ENCODE results near the gene VPS13D.
"Not testable (repeated sequence)": the region's sequence is repeated elsewhere in the genome, so short reads cannot be mapped to it uniquely, and the experiment has no call there.

VPS13D gene

DNA sequence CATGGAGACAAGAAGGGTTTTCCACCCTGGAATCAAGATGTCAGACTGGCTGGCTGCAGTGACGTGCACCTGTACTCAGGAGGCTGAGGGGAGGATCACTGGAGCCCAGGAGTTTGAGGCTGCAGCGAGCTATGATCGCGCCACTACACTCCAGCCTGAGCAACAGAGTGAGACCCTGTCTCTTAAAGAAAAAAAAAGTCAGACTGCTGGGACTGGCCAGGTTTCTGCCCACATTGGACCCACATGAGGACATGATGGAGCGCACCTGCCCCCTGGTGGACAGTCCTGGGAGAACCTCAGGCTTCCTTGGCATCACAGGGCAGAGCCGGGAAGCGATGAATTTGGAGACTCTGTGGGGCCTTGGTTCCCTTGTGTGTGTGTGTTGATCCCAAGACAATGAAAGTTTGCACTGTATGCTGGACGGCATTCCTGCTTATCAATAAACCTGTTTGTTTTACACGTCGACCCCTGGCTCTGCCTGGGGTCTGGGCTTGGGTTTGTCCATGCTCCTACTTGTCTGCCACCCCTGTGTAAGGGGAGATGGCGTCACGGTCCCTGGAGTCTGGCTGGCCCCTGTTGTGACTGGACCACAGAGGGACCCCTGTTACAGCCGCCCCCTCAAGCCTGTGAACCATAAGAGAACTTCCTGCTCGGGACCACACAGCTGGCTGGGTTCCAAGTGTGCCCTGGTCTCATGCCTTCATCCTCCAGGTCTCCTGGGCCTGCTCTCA is 20.9 kb upstream of the VPS13D start:
- Histone ChIP-seq H3K4me3 (ENCODE audit: severe bottlenecking) (no peak overlapping the region), H3K4me1 (ENCODE audit: insufficient read depth, poor library complexity, severe bottlenecking) (no peaks in the 10 kb centered on the region), H3K36me3 (ENCODE audit: low read depth) (no peaks in the 10 kb centered on the region), H3K27me3 (ENCODE audit: insufficient read depth, poor library complexity, severe bottlenecking) (no peaks in the 10 kb centered on the region), H3K27ac (ENCODE audit: poor library complexity, severe bottlenecking) (no peak overlapping the region), H3K9me3 (ENCODE audit: severe bottlenecking) (no peaks in the 10 kb centered on the region)
- peak; percentile 88 for ATAC-seq (ENCODE audit: low read depth)
- no peak for DNase-seq (ENCODE audit: low spot score)
- TF ChIP-seq, protein P1, sequence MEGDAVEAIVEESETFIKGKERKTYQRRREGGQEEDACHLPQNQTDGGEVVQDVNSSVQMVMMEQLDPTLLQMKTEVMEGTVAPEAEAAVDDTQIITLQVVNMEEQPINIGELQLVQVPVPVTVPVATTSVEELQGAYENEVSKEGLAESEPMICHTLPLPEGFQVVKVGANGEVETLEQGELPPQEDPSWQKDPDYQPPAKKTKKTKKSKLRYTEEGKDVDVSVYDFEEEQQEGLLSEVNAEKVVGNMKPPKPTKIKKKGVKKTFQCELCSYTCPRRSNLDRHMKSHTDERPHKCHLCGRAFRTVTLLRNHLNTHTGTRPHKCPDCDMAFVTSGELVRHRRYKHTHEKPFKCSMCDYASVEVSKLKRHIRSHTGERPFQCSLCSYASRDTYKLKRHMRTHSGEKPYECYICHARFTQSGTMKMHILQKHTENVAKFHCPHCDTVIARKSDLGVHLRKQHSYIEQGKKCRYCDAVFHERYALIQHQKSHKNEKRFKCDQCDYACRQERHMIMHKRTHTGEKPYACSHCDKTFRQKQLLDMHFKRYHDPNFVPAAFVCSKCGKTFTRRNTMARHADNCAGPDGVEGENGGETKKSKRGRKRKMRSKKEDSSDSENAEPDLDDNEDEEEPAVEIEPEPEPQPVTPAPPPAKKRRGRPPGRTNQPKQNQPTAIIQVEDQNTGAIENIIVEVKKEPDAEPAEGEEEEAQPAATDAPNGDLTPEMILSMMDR (IDR thresholded peaks at IDR 0.05; ENCODE audit: poor library complexity, severe bottlenecking): peak; percentile 89

- H3K9me3 ChIP-seq (ENCODE audit: severe bottlenecking): no peaks in the 10 kb centered on the region
- H3K4me3 ChIP-seq (ENCODE audit: severe bottlenecking): no peak overlapping the region
- DNase-seq (ENCODE audit: low spot score) (no peak), ATAC-seq (ENCODE audit: low read depth) (no peak)
- H3K27ac ChIP-seq (ENCODE audit: poor library complexity, severe bottlenecking): no peak overlapping the region
- H3K27me3 ChIP-seq (ENCODE audit: insufficient read depth, poor library complexity, severe bottlenecking): no peaks in the 10 kb centered on the region
- H3K36me3 ChIP-seq (ENCODE audit: low read depth): no peaks in the 10 kb centered on the region
- TF ChIP-seq, protein P1 (IDR thresholded peaks at IDR 0.05; ENCODE audit: poor library complexity, severe bottlenecking): no peak
- no peaks in the 10 kb centered on the region for H3K4me1 ChIP-seq (ENCODE audit: insufficient read depth, poor library complexity, severe bottlenecking)
Measured at GRCh38 chr1:12209495-12209832, 20.4 kb upstream of the VPS13D start.

GRCh38 chr1:12215118-12215961 is 14.5 kb upstream of the VPS13D start:
- H3K9me3 ChIP-seq (ENCODE audit: severe bottlenecking): no peaks in the 10 kb centered on the region
- no peak for ATAC-seq (ENCODE audit: low read depth)
- no peak overlapping the region for H3K4me3 ChIP-seq (ENCODE audit: severe bottlenecking)
- H3K27ac ChIP-seq (ENCODE audit: poor library complexity, severe bottlenecking): no peak overlapping the region
- no peaks in the 10 kb centered on the region for H3K36me3 ChIP-seq (ENCODE audit: low read depth)
- H3K4me1 ChIP-seq (ENCODE audit: insufficient read depth, poor library complexity, severe bottlenecking): no peaks in the 10 kb centered on the region
- DNase-seq (ENCODE audit: low spot score): no peak
- H3K27me3 ChIP-seq (ENCODE audit: insufficient read depth, poor library complexity, severe bottlenecking): no peaks in the 10 kb centered on the region
- TF ChIP-seq, protein P1 (IDR thresholded peaks at IDR 0.05; ENCODE audit: poor library complexity, severe bottlenecking): no peak

GRCh38 chr1:12219800-12220199 is 10.0 kb upstream of the VPS13D start:
- ATAC-seq (ENCODE audit: low read depth) (no peak), DNase-seq (ENCODE audit: low spot score) (no peak)
- no peaks in the 10 kb centered on the region for H3K4me1 ChIP-seq (ENCODE audit: insufficient read depth, poor library complexity, severe bottlenecking)
- no peaks in the 10 kb centered on the region for H3K27me3 ChIP-seq (ENCODE audit: insufficient read depth, poor library complexity, severe bottlenecking)
- TF ChIP-seq, protein P1 (IDR thresholded peaks at IDR 0.05; ENCODE audit: poor library complexity, severe bottlenecking): no peak
- H3K27ac ChIP-seq (ENCODE audit: poor library complexity, severe bottlenecking): no peak overlapping the region
- H3K4me3 ChIP-seq (ENCODE audit: severe bottlenecking): no peak overlapping the region
- no peaks in the 10 kb centered on the region for H3K9me3 ChIP-seq (ENCODE audit: severe bottlenecking)
- H3K36me3 ChIP-seq (ENCODE audit: low read depth): no peaks in the 10 kb centered on the region

GRCh38 chr1:12220890-12221289 is 8.9 kb upstream of the VPS13D start:
- no peak overlapping the region for H3K27ac ChIP-seq (ENCODE audit: poor library complexity, severe bottlenecking)
- ATAC-seq (ENCODE audit: low read depth): no peak
- H3K4me3 ChIP-seq (ENCODE audit: severe bottlenecking): no peak overlapping the region
- no peaks in the 10 kb centered on the region for H3K9me3 ChIP-seq (ENCODE audit: severe bottlenecking)
- no peaks in the 10 kb centered on the region for H3K27me3 ChIP-seq (ENCODE audit: insufficient read depth, poor library complexity, severe bottlenecking)
- no peaks in the 10 kb centered on the region for H3K4me1 ChIP-seq (ENCODE audit: insufficient read depth, poor library complexity, severe bottlenecking)
- H3K36me3 ChIP-seq (ENCODE audit: low read depth): no peaks in the 10 kb centered on the region
- DNase-seq (ENCODE audit: low spot score): no peak
- TF ChIP-seq, protein P1 (IDR thresholded peaks at IDR 0.05; ENCODE audit: poor library complexity, severe bottlenecking): no peak

- DNase-seq (ENCODE audit: low spot score); H3K4me1 ChIP-seq (ENCODE audit: insufficient read depth, poor library complexity, severe bottlenecking); ATAC-seq (ENCODE audit: low read depth); H3K27ac ChIP-seq (ENCODE audit: poor library complexity, severe bottlenecking); H3K27me3 ChIP-seq (ENCODE audit: insufficient read depth, poor library complexity, severe bottlenecking); H3K36me3 ChIP-seq (ENCODE audit: low read depth); H3K9me3 ChIP-seq (ENCODE audit: severe bottlenecking); H3K4me3 ChIP-seq (ENCODE audit: severe bottlenecking): not testable (repeated sequence)
Measured at GRCh38 chr1:12222700-12223099, 7.1 kb upstream of the VPS13D start.

DNA sequence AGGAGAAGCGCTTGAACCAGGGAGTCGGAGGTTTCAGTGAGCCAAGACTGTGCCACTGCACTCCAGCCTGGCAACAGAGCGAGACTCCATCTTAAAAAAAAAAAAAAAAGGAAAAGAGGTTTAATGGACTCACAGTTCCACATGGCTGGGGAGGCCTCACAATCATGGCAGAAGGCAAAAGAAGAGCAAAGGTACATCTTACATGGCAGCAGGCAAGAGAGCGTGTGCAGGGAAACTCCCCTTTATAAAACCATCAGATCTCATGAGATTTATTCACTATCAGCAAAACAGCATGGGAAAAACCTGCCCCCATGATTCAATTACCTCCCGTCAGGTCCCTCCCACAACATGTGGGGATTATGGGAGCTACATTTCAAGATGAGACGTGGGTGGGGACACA is 5.7 kb upstream of the VPS13D start:
- ATAC-seq (ENCODE audit: low read depth); H3K9me3 ChIP-seq (ENCODE audit: severe bottlenecking); H3K27ac ChIP-seq (ENCODE audit: poor library complexity, severe bottlenecking); H3K27me3 ChIP-seq (ENCODE audit: insufficient read depth, poor library complexity, severe bottlenecking); DNase-seq (ENCODE audit: low spot score); H3K4me1 ChIP-seq (ENCODE audit: insufficient read depth, poor library complexity, severe bottlenecking); H3K36me3 ChIP-seq (ENCODE audit: low read depth); H3K4me3 ChIP-seq (ENCODE audit: severe bottlenecking): not testable (repeated sequence)
